Measurements from ENCODE around the gene RELN. TPM values are rescaled to one million over a fixed set of nuclear protein-coding genes. Genes with fewer than 3 reads are reported as not detected.

Gene RELN
- total RNA-seq, 1 donor from 2014 or later, result 0.57 TPM

- intact Hi-C loops (cut with DNase I), result no loop called here
- no peak for DNase-seq (ENCODE audit: low spot score)
These were observed 38.1 kb downstream of the RELN start for GRCh38 chr7:103951311-103951710.

- intact Hi-C loops (cut with DNase I), result no loop called here
- DNase-seq (ENCODE audit: low spot score), result no peak
These were observed 40.1 kb downstream of the RELN start for GRCh38 chr7:103949374-103949773.

GRCh38 chr7:103947026-103947655 is 42.3 kb downstream of the RELN start:
- intact Hi-C loops (cut with DNase I), result no loop called here
- DNase-seq (ENCODE audit: low spot score), result no peak

- intact Hi-C loops (cut with DNase I), result no loop called here
- no peak for DNase-seq (ENCODE audit: low spot score)
These were observed 45.1 kb downstream of the RELN start for GRCh38 chr7:103944230-103944900.

GRCh38 chr7:103941976-103942375 is 47.5 kb downstream of the RELN start:
- intact Hi-C loops (cut with DNase I), result no loop called here
- no peak for DNase-seq (ENCODE audit: low spot score)

- DNase-seq (ENCODE audit: low spot score), result no peak
- intact Hi-C loops (cut with DNase I), result no loop called here
These were observed 48.8 kb downstream of the RELN start for GRCh38 chr7:103940382-103941268.

- intact Hi-C loops (cut with DNase I), result no loop called here
- DNase-seq (ENCODE audit: low spot score), result no peak
These were observed 51.8 kb downstream of the RELN start for GRCh38 chr7:103937680-103938079.

- intact Hi-C loops (cut with DNase I), result no loop called here
- no peak for DNase-seq (ENCODE audit: low spot score)
These were observed 52.9 kb downstream of the RELN start for GRCh38 chr7:103936558-103936957.

GRCh38 chr7:103934508-103934907 is 55.0 kb downstream of the RELN start:
- DNase-seq (ENCODE audit: low spot score), result no peak
- intact Hi-C loops (cut with DNase I), result no loop called here

GRCh38 chr7:103932389-103932788 is 57.1 kb downstream of the RELN start:
- DNase-seq (ENCODE audit: low spot score), result no peak
- intact Hi-C loops (cut with DNase I), result no loop called here

- DNase-seq (ENCODE audit: low spot score), result no peak
- intact Hi-C loops (cut with DNase I), result no loop called here
These were observed 59.6 kb downstream of the RELN start for GRCh38 chr7:103929901-103930311.

- intact Hi-C loops (cut with DNase I), result no loop called here
- no peak for DNase-seq (ENCODE audit: low spot score)
These were observed 60.9 kb downstream of the RELN start for GRCh38 chr7:103928581-103928980.

- no peak for DNase-seq (ENCODE audit: low spot score)
- intact Hi-C loops (cut with DNase I), result no loop called here
These were observed 65.3 kb downstream of the RELN start for GRCh38 chr7:103924184-103924583.

GRCh38 chr7:103922407-103922806 is 67.1 kb downstream of the RELN start:
- intact Hi-C loops (cut with DNase I), result no loop called here
- no peak for DNase-seq (ENCODE audit: low spot score)

- intact Hi-C loops (cut with DNase I), result no loop called here
- DNase-seq (ENCODE audit: low spot score), result no peak
These were observed 67.8 kb downstream of the RELN start for GRCh38 chr7:103921692-103922091.

GRCh38 chr7:103919272-103919868 is 70.1 kb downstream of the RELN start:
- intact Hi-C loops (cut with DNase I), result no loop called here
- no peak for DNase-seq (ENCODE audit: low spot score)

- no peak for DNase-seq (ENCODE audit: low spot score)
- intact Hi-C loops (cut with DNase I), result no loop called here
These were observed 70.7 kb downstream of the RELN start for GRCh38 chr7:103918631-103919271.

GRCh38 chr7:103915680-103916357 is 73.6 kb downstream of the RELN start:
- no peak for DNase-seq (ENCODE audit: low spot score)
- intact Hi-C loops (cut with DNase I), result no loop called here

Measured in cardiac septum (tissue), 1 donor.